GM10266 (cell line): ENCODE measurements around the gene OAF.

Experiments
- DNase-seq: peaks from one replicate; pipeline ENCODE4 v3.0.0; 2012; ENCODE audit errors: extremely low spot score
- TF ChIP-seq, protein P1 (sequence below): IDR thresholded peaks from 2 replicates; pipeline ENCODE4 v1.5.1; 2012; ENCODE audit warnings: mild to moderate bottlenecking, low read depth; ENCODE audit not compliant: control insufficient read depth, insufficient read depth; ENCODE audit errors: missing control alignments

Gene OAF

DNA sequence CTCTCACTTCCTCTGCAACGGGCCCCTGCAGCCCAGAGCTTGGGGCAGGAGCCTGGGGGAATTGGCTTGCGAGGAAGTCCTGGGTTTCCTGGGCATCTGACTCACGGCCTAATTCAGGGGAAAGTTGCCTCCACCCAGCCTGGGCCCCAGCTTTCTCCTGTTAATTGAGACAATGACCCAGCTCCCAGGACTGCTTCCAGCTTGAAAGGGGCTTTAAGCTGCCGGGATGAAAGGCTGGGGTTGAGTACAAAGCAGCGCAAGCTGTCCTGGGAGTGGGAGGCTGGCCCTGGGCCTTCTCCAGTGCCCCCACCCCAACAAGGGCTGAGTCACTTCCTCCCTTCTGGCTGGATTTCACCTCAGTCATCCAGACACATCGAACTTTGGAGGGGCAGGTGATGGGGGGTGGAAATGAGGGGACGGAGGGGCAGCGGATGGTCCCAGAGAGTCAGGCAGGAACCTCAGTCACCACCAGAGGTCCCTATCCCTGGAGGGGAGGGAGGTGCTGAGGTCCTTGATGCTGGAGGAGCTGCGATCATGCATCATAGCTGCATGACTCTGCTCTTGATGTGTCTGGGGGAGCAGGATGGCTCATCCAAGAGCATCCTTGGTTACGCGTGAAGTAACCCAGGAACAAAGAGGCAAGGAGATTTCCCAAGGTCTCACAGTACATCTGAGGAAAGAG, 30.1 kb upstream of the OAF start:
- TF ChIP-seq, protein P1, sequence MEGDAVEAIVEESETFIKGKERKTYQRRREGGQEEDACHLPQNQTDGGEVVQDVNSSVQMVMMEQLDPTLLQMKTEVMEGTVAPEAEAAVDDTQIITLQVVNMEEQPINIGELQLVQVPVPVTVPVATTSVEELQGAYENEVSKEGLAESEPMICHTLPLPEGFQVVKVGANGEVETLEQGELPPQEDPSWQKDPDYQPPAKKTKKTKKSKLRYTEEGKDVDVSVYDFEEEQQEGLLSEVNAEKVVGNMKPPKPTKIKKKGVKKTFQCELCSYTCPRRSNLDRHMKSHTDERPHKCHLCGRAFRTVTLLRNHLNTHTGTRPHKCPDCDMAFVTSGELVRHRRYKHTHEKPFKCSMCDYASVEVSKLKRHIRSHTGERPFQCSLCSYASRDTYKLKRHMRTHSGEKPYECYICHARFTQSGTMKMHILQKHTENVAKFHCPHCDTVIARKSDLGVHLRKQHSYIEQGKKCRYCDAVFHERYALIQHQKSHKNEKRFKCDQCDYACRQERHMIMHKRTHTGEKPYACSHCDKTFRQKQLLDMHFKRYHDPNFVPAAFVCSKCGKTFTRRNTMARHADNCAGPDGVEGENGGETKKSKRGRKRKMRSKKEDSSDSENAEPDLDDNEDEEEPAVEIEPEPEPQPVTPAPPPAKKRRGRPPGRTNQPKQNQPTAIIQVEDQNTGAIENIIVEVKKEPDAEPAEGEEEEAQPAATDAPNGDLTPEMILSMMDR = no peak
- DNase-seq = no peak

DNA sequence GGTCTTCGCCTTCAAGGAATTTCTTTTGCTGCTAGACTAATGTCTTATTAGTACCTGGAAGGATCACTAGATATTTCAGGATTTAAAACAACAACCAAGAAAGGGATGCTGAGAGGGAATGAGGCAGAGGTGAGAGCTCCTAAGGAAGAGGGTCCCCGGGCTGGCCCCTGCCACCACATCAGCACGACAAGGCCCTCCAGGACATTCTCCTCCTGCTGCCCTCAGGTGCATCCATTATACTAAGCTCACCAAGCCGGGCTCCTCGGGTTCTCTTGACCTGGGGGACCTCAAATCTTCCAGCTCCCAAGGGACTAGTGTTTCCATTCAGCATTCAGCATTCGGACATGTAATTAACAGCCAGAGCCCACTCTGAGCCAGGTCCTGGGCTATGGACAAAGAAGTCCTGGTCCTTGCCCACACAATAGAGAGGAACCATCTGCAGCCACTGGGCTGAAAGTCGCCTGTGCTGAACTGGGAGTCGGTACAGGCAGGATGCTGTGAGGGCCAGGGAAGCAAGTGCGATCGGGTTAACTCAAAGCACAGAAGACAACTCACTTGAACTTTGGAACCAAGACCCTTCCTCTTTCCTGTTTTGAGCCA, 29.4 kb upstream of the OAF start:
- TF ChIP-seq, protein P1 = no peak

DNA sequence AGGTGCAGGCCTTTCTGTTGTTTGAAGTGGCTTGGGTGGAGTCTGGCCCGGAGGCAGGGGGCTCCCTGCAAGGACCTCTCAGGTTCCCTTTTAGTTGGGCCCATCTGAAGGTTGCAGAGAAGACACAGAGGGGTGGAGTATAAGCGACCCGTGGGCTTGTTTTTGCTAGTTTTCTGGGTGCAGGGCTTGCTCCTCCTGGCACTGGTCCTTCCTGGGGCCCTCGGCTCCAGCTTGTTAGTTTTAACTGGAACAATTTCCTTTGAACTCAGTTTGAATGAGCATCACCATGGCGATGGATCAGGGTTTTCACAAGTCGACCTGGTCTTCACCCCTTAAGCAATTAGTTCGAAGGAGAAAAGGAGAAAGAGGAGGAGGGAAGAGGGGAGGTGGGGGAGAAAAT, 28.5 kb upstream of the OAF start:
- TF ChIP-seq, protein P1 = no peak
- DNase-seq = no peak

More for the DNA sequence above, 29.4 kb upstream of the OAF start:
- no peak for DNase-seq

DNA sequence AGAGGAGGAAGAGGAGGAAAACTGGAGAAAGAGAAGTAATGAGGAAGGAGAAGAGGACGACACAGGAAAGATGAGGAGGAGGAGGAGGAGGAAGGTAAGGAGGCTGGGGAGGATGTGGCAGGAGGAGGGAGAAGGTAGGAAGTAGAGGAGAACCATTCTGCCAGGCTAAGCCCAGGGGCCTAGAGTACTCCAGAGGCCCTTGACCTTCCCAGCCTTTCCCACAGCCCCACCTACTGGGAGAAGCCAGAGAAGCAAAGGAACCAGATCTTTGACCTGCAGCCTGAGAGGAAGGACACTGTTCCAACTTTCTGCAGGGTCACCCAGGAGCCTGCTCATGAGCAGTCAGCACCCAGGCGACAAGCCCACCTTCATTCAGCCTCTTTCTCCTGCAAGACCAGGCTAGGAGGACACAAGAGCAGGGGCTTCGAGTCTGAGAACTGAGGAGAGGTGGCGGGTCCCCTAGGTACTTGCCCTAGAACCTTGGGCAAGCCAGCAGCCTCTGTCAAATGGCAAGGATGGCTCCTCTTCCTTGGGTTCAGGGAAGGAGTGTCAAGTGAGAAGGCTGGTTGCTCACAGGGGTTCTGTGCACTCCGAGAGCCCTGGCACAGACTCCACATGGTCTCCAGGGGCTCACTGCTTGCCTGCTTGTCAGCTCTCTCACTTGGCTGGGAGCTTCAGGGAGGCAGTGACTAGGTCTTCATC, 27.9 kb upstream of the OAF start:
- TF ChIP-seq, protein P1 = peak; percentile 41
- no peak for DNase-seq

DNA sequence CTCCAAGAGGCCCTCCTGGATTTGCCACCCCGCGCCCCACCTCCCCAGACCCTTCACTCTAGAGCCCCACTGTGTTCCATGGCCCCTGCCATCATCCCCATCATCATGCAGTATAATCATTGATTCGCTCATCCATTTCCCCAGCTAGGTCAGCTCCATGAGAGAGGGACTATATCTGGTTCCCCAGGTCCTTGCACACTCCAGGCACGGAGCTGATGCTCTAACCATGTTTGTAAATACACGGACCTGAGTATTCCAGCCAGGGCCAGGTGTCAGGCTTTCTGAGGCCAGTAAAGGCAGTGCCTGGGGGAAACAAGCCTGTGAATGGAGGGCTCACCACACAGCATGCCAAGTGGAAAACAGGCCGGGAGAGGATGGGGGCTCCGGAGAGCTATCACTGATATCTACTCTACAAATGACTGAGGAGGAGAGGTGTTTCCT, 27.1 kb upstream of the OAF start:
- DNase-seq = no peak
- TF ChIP-seq, protein P1 = no peak

DNA sequence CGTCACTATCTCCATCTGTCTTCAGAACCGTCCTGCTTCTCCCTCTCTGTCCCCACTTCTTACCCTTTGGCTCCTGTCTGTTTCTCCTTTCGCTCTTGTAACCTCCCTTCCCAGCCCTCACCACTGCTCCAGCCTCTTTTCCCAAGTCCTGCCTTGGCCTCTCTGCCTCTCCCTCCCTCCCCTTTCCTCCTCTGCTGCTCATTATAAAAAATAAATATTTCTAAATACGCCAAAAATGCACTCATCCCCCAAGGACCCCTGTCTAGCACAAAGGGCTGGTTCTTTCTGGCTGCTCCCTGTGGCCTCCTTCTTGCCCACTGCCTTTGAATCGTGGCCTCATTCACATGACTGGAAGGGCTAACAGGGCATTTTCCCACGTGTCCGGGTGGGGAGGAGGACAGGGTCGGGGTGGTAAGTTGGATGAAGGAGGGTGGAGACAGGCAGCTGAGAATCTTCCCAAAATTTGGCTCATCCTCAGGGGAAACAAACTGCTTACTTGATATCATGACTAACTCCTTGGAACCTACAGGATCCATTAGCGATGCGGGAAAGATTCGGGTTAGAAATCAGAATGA, 26.4 kb upstream of the OAF start:
- TF ChIP-seq, protein P1 = no peak
- DNase-seq = no peak
